Prostate gland (tissue), 2 donors: Measurements from ENCODE around the gene COPS2. TPM values are rescaled to one million over a fixed set of nuclear protein-coding genes. Genes with fewer than 3 reads are reported as not detected.

Experiments used
- DNase-seq: peaks from one replicate; pipeline ENCODE4 v3.0.0-alpha.2; 2019; ENCODE audit warnings: low spot score
- H3K27ac ChIP-seq, 2 donors: fragments of 200-600 bp; sonication (generic); 2 replicates each; pipeline ENCODE4 v1.5.1; 2017 to 2019
- H3K27me3 ChIP-seq: fragments of 200-600 bp; sonication (generic); replicated peaks from 2 replicates; pipeline ENCODE4 v1.5.1; 2019; ENCODE audit not compliant: insufficient read depth
- H3K36me3 ChIP-seq, 2 donors: fragments of 200-600 bp; sonication (generic); 1 replicate in 1 of 2; 2 replicates in 1 of 2; pipeline versions ENCODE4 v1.5.1 to v1.8.1; 2017 to 2019
- H3K4me1 ChIP-seq: fragments of 200-600 bp; sonication (generic); replicated peaks from 2 replicates; pipeline ENCODE4 v1.5.1; 2019
- H3K4me3 ChIP-seq, 2 donors: fragments of 200-600 bp; sonication (generic); 2 replicates each; pipeline ENCODE4 v1.5.1; 2017 to 2019
- H3K9me3 ChIP-seq: fragments of 200-600 bp; sonication (generic); 2 replicates; pipeline ENCODE4 v1.5.1; 2017
- CTCF ChIP-seq, 4 experiments: fragments of 200-600 bp in 2 of 4; fragments of 450-650 bp in 2 of 4; sonication (generic) in 2 of 4; IDR thresholded peaks; 1 replicate in 3 of 4; 2 replicates in 1 of 4; pipeline ENCODE4 v1.5.1; 2016 to 2019; ENCODE audit warnings: antibody characterized with exemption in 4 of 4, mild to moderate bottlenecking in 2 of 4, moderate library complexity in 2 of 4
- POLR2A ChIP-seq: fragments of 450-650 bp; IDR thresholded peaks from one replicate; pipeline ENCODE4 v1.6.1; 2016; ENCODE audit warnings: antibody characterized with exemption, mild to moderate bottlenecking
- POLR2AphosphoS5 ChIP-seq: sonication (generic); formaldehyde crosslinking; IDR thresholded peaks from one replicate; pipeline ENCODE4 v1.6.1; 2017; ENCODE audit warnings: antibody characterized with exemption
- WGBS: methylation state at CpG from one replicate; pipeline ENCODE4 v1.1.5; 2018; 5-methylcytosine and 5-hydroxymethylcytosine counted together
- intact Hi-C: fragments of 100-400 bp; cut with DNase I; formaldehyde crosslinking; loops from one replicate; pipeline ENCODE4 v1.14.2; 2022
- total RNA-seq, 2 donors: library from RNA; depleted of rRNA; stranded (reverse); fragments of >200 nt; gene quantifications; one replicate each; pipeline ENCODE4 v1.1.0, GENCODE V29; 2016

Gene COPS2
- total RNA-seq, 2 donors from 2014 or later, result 36.3 to 65.3 TPM

GRCh38 chr15:49145651-49146609 lies 9.5 kb downstream of the COPS2 start:
- TF ChIP-seq POLR2A (no peak), CTCF (IDR thresholded peaks at IDR 0.05) (peak; percentile 16 to 65 (median 54))
- Histone ChIP-seq H3K4me3 (no peak overlapping the region), H3K9me3 (no peaks in the 10 kb centered on the region), H3K4me1 (no peaks in the 10 kb centered on the region), H3K27ac (no peak overlapping the region), H3K36me3 (peaks cover 0 to 1% of the 10 kb centered on the region in 2 donors), H3K27me3 (no peaks in the 10 kb centered on the region)
- WGBS, result 16% methylated on average over 3 of the region's 3 CpGs
- peak; percentile 30 for DNase-seq
- intact Hi-C loops, result loop anchor here (10.0 kb wide), 2 partner anchors 281 to 999 kb away; no protein-coding TSS in a partner anchor

DNA sequence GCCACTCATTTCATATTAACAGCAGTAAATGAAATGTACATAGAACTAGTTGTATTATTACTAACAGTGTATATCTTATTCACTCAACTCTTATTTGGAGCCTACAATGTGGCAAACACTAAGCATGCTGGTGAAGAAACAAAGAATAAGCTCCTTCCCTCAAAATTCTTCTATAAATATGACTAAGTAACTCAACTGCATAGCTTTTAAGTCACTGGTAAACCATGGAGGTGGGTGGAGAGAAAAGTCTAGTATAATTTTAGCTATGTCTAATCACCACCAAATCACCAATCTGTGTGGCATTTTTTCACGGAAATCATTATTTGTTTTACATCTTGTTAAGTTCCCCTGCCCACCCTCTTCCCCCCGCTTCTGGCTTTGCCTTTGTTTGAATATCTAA lies 17.5 kb downstream of the COPS2 start:
- Histone ChIP-seq H3K27ac (no peak overlapping the region), H3K4me1 (no peaks in the 10 kb centered on the region), H3K9me3 (no peaks in the 10 kb centered on the region), H3K4me3 (no peak overlapping the region), H3K36me3 (peaks cover 0 to 3% of the 10 kb centered on the region in 2 donors), H3K27me3 (no peaks in the 10 kb centered on the region)
- TF ChIP-seq POLR2AphosphoS5 (no peak), CTCF (IDR thresholded peaks at IDR 0.05) (no peak), POLR2A (no peak)
- intact Hi-C loops, result no loop called here
- 65% methylated on average over 2 of the region's 2 CpGs for WGBS
- no peak for DNase-seq

GRCh38 chr15:49135911-49136310 lies 19.5 kb downstream of the COPS2 start:
- H3K27ac ChIP-seq, result no peak overlapping the region
- TF ChIP-seq CTCF (IDR thresholded peaks at IDR 0.05) (no peak), POLR2AphosphoS5 (no peak), POLR2A (no peak)
- no peaks in the 10 kb centered on the region for H3K27me3 ChIP-seq
- H3K9me3 ChIP-seq, result no peaks in the 10 kb centered on the region
- peaks cover 0 to 2% of the 10 kb centered on the region in 2 donors for H3K36me3 ChIP-seq
- H3K4me3 ChIP-seq, result no peak overlapping the region
- DNase-seq, result no peak
- WGBS, result 91% methylated on average over 3 of the region's 3 CpGs
- intact Hi-C loops, result no loop called here
- H3K4me1 ChIP-seq, result no peaks in the 10 kb centered on the region

GRCh38 chr15:49135342-49135857 lies 20.0 kb downstream of the COPS2 start:
- 73% methylated on average over 2 of the region's 2 CpGs for WGBS
- intact Hi-C loops, result no loop called here

More at GRCh38 chr15:49135342-49135857, 20.0 kb downstream of the COPS2 start:
- Histone ChIP-seq H3K36me3 (no peaks in the 10 kb centered on the region), H3K27me3 (no peaks in the 10 kb centered on the region), H3K9me3 (no peaks in the 10 kb centered on the region), H3K4me1 (no peaks in the 10 kb centered on the region), H3K4me3 (no peak overlapping the region), H3K27ac (no peak overlapping the region)
- no peak for DNase-seq
- TF ChIP-seq POLR2A (no peak), CTCF (IDR thresholded peaks at IDR 0.05) (no peak), POLR2AphosphoS5 (no peak)
